GM20431 (cell line): ENCODE results near the gene WDR91.

Source experiments
- in situ Hi-C: fragments of 300-500 bp; cut with MseI, MboI; formaldehyde crosslinking; loops from one replicate; pipeline ENCODE4 v1.15.0; 2020; ENCODE audit warnings: low sequenced_read_pairs; ENCODE audit not compliant: unreplicated experiment

WDR91 gene

GRCh38 chr7:135168001-135168400 is 43.3 kb downstream of the WDR91 start:
- in situ Hi-C loops = no loop called here

GRCh38 chr7:135167365-135167917 is 43.9 kb downstream of the WDR91 start:
- in situ Hi-C loops = no loop called here

GRCh38 chr7:135166338-135166990 is 44.9 kb downstream of the WDR91 start:
- in situ Hi-C loops = no loop called here

DNA sequence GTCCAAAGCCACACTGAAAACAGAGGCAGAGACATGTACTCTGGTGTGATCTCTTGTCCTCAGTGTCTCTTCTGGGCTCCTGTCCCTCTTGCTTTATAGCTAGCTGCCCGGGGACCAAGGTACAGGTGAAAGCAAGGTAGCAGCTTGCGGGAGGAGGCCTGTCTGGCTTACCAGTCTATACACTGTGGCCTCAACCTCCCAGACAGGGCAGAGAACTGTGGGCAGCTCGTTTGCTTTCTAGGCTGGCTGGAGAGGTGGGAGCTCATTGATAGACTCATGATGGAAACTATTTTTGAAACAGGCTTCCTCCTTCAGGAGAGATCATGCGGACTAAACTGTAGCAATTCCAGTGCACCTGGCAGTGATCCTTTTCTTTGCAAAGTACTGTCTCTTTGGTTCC is 45.5 kb downstream of the WDR91 start:
- in situ Hi-C loops = no loop called here

DNA sequence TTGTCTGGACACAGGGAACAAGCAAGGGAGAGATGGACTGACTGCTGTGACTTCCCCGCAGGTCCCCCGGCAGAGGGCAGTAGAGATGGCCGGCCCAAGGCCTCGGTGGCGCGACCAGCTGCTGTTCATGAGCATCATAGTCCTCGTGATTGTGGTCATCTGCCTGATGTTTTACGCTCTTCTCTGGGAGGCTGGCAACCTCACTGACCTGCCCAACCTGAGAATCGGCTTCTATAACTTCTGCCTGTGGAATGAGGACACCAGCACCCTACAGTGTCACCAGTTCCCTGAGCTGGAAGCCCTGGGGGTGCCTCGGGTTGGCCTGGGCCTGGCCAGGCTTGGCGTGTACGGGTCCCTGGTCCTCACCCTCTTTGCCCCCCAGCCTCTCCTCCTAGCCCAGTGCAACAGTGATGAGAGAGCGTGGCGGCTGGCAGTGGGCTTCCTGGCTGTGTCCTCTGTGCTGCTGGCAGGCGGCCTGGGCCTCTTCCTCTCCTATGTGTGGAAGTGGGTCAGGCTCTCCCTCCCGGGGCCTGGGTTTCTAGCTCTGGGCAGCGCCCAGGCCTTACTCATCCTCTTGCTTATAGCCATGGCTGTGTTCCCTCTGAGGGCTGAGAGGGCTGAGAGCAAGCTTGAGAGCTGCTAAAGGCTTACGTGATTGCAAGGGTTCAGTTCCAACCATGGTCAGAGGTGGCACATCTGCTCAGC is 46.8 kb downstream of the WDR91 start:
- in situ Hi-C loops = no loop called here

- in situ Hi-C loops = no loop called here
Observed at GRCh38 chr7:135162382-135163001, 48.8 kb downstream of the WDR91 start.

DNA sequence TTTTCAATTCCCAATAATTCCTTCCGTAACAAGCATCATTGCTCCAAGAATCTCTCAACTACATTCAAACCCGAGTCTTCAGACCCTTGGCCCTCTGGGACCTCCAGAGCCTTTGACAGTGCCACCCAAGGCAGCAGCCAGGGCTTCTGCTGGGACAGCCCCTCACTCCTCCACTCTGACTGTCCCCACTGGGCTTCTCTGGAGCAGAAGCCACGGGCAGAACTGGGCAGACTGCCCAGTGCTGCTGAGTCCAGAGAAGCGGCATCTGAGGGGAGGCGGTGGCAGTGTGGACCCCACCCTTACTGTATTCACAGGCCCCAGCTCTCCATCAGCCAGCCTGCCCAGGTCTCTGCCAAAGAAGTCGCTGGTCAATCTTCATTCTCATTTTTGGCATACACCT is 49.7 kb downstream of the WDR91 start:
- in situ Hi-C loops = no loop called here

- in situ Hi-C loops = no loop called here
Observed at GRCh38 chr7:135160858-135161653, 50.3 kb downstream of the WDR91 start.

DNA sequence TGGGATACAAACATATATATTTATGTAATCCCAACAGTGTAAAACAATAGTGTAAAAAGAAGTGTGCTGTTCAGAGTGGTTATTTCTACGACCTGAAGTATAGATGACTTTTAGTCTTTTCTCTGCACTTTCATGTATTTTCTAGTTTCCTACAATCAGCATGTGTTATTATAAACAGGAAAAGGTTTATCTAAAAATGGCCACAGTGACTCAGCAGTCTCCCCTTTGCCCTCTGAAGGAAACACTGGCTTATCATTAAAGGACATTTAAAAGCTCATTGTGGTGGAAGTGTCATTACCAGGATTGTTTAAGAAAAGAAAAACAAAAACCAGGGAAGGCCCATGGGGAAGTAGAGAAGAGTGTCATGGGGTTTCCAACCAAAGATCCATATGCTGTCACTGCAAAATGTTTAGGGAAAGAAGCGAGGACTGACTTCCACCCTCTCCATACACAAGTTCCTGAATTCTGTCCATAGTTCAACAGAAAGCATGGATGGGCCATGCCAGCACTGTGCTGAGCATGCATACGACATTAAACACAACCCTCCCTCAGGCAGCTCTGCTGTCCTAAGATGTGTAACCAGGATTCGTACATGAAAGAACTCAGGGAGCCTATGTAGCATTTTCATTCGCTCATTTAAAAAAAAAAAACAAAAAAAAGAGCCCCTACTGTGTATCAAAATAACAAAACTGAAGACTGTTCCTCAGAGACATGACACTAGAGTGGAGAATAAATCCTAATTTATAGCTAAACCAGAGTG is 51.0 kb downstream of the WDR91 start:
- in situ Hi-C loops = no loop called here

- in situ Hi-C loops = loop anchor here (10.0 kb wide), 1 partner anchor 165 kb away; no protein-coding TSS in a partner anchor
Observed at GRCh38 chr7:135159359-135160085, 51.8 kb downstream of the WDR91 start.

DNA sequence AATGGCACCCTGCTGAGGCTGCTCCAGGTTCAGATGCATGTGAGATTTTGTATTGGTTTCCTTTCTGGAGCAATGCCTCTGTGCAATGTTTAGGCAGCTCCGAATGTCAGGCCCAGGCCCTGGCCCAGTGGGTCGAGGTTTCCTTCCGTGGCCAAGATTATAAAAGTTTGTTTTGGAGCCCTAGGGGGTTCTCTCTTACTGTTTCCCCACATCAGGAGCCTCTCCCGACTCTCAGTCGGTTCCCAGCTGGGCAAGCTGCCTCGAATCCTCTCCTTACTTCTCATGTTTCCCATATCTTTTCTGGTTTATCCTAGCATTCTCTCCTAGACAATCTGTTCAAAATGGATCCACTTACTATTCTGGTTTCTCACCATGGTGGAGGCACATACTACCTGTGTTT is 52.5 kb downstream of the WDR91 start:
- in situ Hi-C loops = loop anchor here (10.0 kb wide), 1 partner anchor 164 kb away; no protein-coding TSS in a partner anchor

- in situ Hi-C loops = loop anchor here (10.0 kb wide), 1 partner anchor 163 kb away; no protein-coding TSS in a partner anchor
Observed at GRCh38 chr7:135158141-135158655, 53.1 kb downstream of the WDR91 start.

DNA sequence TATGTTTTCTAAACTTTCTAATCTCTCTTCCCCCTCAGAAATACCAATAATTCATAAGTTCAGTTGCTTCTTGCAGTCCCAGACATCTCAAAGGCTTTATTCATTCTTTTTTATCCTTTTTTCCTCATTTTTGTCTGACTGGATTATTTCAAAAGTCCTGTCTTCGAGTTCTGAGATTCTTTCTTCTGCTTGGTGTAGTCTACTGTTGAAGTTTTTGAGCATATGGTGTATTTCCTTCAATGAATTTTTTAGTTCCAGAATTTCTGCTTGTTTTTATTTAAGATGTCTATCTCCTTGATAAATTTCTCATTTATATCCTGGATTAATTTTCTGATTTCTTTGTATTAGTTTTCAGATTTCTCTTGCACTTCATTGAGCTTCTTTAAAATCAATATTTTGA is 55.0 kb downstream of the WDR91 start:
- in situ Hi-C loops = loop anchor here (10.0 kb wide), 1 partner anchor 161 kb away; no protein-coding TSS in a partner anchor

GRCh38 chr7:135154734-135155133 is 56.6 kb downstream of the WDR91 start:
- in situ Hi-C loops = loop anchor here (10.0 kb wide), 1 partner anchor 160 kb away; no protein-coding TSS in a partner anchor

GRCh38 chr7:135152442-135152841 is 58.9 kb downstream of the WDR91 start:
- in situ Hi-C loops = loop anchor here (10.0 kb wide), 1 partner anchor 158 kb away; no protein-coding TSS in a partner anchor

GRCh38 chr7:135151533-135151932 is 59.8 kb downstream of the WDR91 start:
- in situ Hi-C loops = loop anchor here (10.0 kb wide), 1 partner anchor 157 kb away; no protein-coding TSS in a partner anchor

GRCh38 chr7:135151132-135151531 is 60.2 kb downstream of the WDR91 start:
- in situ Hi-C loops = loop anchor here (10.0 kb wide), 1 partner anchor 156 kb away; no protein-coding TSS in a partner anchor
